Measurements from ENCODE around the gene AKAP11. TPM values are rescaled to one million over a fixed set of nuclear protein-coding genes. Genes with fewer than 3 reads are reported as not detected.

AKAP11 gene
- total and polyA plus RNA-seq, 2 experiments from 2014 or later: 4.3 to 21.6 TPM

GRCh38 chr13:42360046-42360574 is 88.2 kb downstream of the AKAP11 start:
- Histone ChIP-seq H3K27me3 (ENCODE audit: insufficient read depth) (no peaks in the 10 kb centered on the region), H3K4me2 (no peak overlapping the region), H3K36me3 (ENCODE audit: insufficient read depth) (no peaks in the 10 kb centered on the region), H3K27ac (ENCODE audit: low read depth) (no peak overlapping the region), H3K9me2 (ENCODE audit: insufficient read depth) (no peaks in the 10 kb centered on the region), H3K79me2 (replicated peaks; ENCODE audit: insufficient read depth) (no peaks in the 10 kb centered on the region), H3K4me1 (ENCODE audit: insufficient read depth) (no peaks in the 10 kb centered on the region), H2AFZ (0 out of 2 replicates have a peak overlapping the region, but pooled peaks have one; percentile 80), H4K20me1 (replicated peaks; ENCODE audit: insufficient read depth) (no peaks in the 10 kb centered on the region), H3K4me3 (no peak overlapping the region), H3F3A (replicated peaks; ENCODE audit: low read depth) (no peaks in the 10 kb centered on the region)
- ATAC-seq (no peak), DNase-seq (ENCODE audit: low spot score) (no peak)
- H3K9me3 Mint-ChIP-seq: no peaks in the 10 kb centered on the region
- H3K27ac Mint-ChIP-seq: peak overlapping the region; percentile 59; the same call in 1 of the 2 replicates
- TF ChIP-seq EZH2 (IDR thresholded peaks at IDR 0.05; ENCODE audit: low read depth, unreplicated experiment) (no peak), ZNF114 (CRISPR knock-in tag; IDR thresholded peaks at IDR 0.05) (no peak), CREB1 (CRISPR knock-in tag; IDR thresholded peaks at IDR 0.05; ENCODE audit: low read depth) (no peak), JUNB (IDR thresholded peaks at IDR 0.05; ENCODE audit: unreplicated experiment) (no peak), NANOG (IDR thresholded peaks at IDR 0.05; ENCODE audit: borderline replicate concordance) (no peak), CTCF (conservative IDR thresholded peaks at IDR 0.05; ENCODE audit: low read depth in 2 of 2) (no peak), STAT1 (IDR thresholded peaks at IDR 0.05; ENCODE audit: unreplicated experiment) (no peak)
- H3K4me1 Mint-ChIP-seq: peaks cover 8% of the 10 kb centered on the region
- H3K4me3 Mint-ChIP-seq: no peak overlapping the region
- peaks cover 4% of the 10 kb centered on the region for H3K27me3 Mint-ChIP-seq (ENCODE audit: insufficient read depth, low read depth, poor library complexity)
- no peaks in the 10 kb centered on the region for H3K36me3 Mint-ChIP-seq (ENCODE audit: low read depth)

- Mint-ChIP-seq H3K4me1 (peaks cover 8% of the 10 kb centered on the region), H3K4me3 (no peak overlapping the region), H3K9me3 (no peaks in the 10 kb centered on the region), H3K27ac (no peak overlapping the region), H3K36me3 (ENCODE audit: low read depth) (no peaks in the 10 kb centered on the region), H3K27me3 (ENCODE audit: insufficient read depth, low read depth, poor library complexity) (peaks cover 2% of the 10 kb centered on the region)
- no peaks in the 10 kb centered on the region for H3K79me2 ChIP-seq (replicated peaks; ENCODE audit: insufficient read depth)
- no peaks in the 10 kb centered on the region for H3K9me2 ChIP-seq (ENCODE audit: insufficient read depth)
- no peak overlapping the region for H3K4me2 ChIP-seq
- H3K4me3 ChIP-seq: no peak overlapping the region
- no peaks in the 10 kb centered on the region for H3K27me3 ChIP-seq (ENCODE audit: insufficient read depth)
- DNase-seq (ENCODE audit: low spot score) (no peak), ATAC-seq (no peak)
- H3K27ac ChIP-seq (ENCODE audit: low read depth): no peak overlapping the region
- no peaks in the 10 kb centered on the region for H4K20me1 ChIP-seq (replicated peaks; ENCODE audit: insufficient read depth)
- H3F3A ChIP-seq (replicated peaks; ENCODE audit: low read depth): no peaks in the 10 kb centered on the region
- no peaks in the 10 kb centered on the region for H3K4me1 ChIP-seq (ENCODE audit: insufficient read depth)
- H2AFZ ChIP-seq: no peak overlapping the region
- H3K36me3 ChIP-seq (ENCODE audit: insufficient read depth): no peaks in the 10 kb centered on the region
- no peak for TF ChIP-seq EZH2phosphoT487 (IDR thresholded peaks at IDR 0.05; ENCODE audit: unreplicated experiment)
- TF ChIP-seq CTCF (conservative IDR thresholded peaks at IDR 0.05; ENCODE audit: low read depth in 2 of 2): no peak
- TF ChIP-seq ZNF462 (CRISPR knock-in tag; IDR thresholded peaks at IDR 0.05): no peak
- TF ChIP-seq ZNF331 (CRISPR knock-in tag; IDR thresholded peaks at IDR 0.05; ENCODE audit: low read depth): no peak
- TF ChIP-seq POLR2AphosphoS5 (IDR thresholded peaks at IDR 0.05; ENCODE audit: low read depth): no peak
- no peak for TF ChIP-seq STAT1 (IDR thresholded peaks at IDR 0.05; ENCODE audit: unreplicated experiment)
- TF ChIP-seq NANOG (IDR thresholded peaks at IDR 0.05; ENCODE audit: borderline replicate concordance): no peak
- no peak for TF ChIP-seq EZH2 (IDR thresholded peaks at IDR 0.05; ENCODE audit: low read depth, unreplicated experiment)
- no peak for TF ChIP-seq CREB1 (CRISPR knock-in tag; IDR thresholded peaks at IDR 0.05; ENCODE audit: low read depth)
- TF ChIP-seq ZNF114 (CRISPR knock-in tag; IDR thresholded peaks at IDR 0.05): no peak
Measured at GRCh38 chr13:42361701-42362100, 89.7 kb downstream of the AKAP11 start.
